BJ (cell line): Measurements from ENCODE around the gene SYTL5. TPM values are rescaled to one million over a fixed set of nuclear protein-coding genes. Genes with fewer than 3 reads are reported as not detected.

Source experiments
- CTCF ChIA-PET: fragments of 350-600 bp; formaldehyde crosslinking; extraction: SDS; loops from one replicate; lab custom pipeline; 2021; ENCODE audit warnings: antibody characterized with exemption, inconsistent platforms; lab: Yijun Ruan, JAX
- POLR2A ChIA-PET: fragments of 300-600 bp; sonication (Branson Sonifier 250); formaldehyde crosslinking; extraction: SDS; loops from one replicate; lab custom pipeline; 2021; ENCODE audit warnings: antibody characterized with exemption; lab: Charles Lee
- DNase-seq: peaks from one replicate; pipeline ENCODE4 v3.0.0-alpha.2; 2011; ENCODE audit warnings: low read depth
- H3K27me3 ChIP-seq: 2 replicates; pipeline ENCODE4 v1.6.0; 2011; ENCODE audit warnings: low read length; ENCODE audit not compliant: control insufficient read depth, insufficient read depth
- H3K36me3 ChIP-seq: 2 replicates; pipeline ENCODE4 v1.5.1; 2011; ENCODE audit warnings: low read length; ENCODE audit not compliant: control insufficient read depth, insufficient read depth
- H3K4me3 ChIP-seq: 2 replicates; pipeline ENCODE4 v1.5.1; 2011; ENCODE audit warnings: low read depth, mild to moderate bottlenecking, control low read depth, low read length
- polyA plus RNA-seq: library from polyadenylated mRNA; depleted of rRNA; stranded (reverse); fragments of >200 nt; gene quantifications from 2 replicates; pipeline ENCODE4 v1.2.3, GENCODE V29; 2011
- TF ChIP-seq, protein P1 (sequence below): IDR thresholded peaks from 2 replicates; pipeline ENCODE4 v1.5.1; 2011; ENCODE audit warnings: low read depth, mild to moderate bottlenecking, control low read depth, inconsistent platforms, low read length, moderate library complexity; ENCODE audit not compliant: insufficient read depth

SYTL5 gene
- polyA plus RNA-seq, 1 experiment: 0.48 TPM

DNA sequence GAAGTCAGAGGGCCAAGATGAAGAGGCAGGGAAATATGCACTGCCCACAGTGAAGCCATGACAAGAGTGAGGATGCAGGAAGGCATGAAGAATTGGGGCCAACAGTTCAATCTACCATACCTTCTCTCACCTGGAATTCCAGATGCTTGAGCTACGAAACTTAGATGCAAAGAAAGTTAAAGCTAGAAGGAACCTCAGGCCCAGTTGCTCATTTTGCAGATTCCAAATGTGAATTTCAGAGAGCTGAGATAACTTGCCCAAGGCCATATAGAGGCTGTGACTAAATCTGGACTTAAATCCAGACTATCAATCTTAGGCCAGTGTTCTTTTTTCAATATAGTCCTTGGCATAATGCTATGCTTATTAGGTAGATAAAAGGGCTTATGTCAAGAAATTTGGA is 121.6 kb downstream of the SYTL5 start:
- Histone ChIP-seq H3K36me3 (no peaks in the 10 kb centered on the region), H3K27me3 (no peaks in the 10 kb centered on the region), H3K4me3 (no peak overlapping the region)
- CTCF ChIA-PET: no interaction called here
- TF ChIP-seq, protein P1, sequence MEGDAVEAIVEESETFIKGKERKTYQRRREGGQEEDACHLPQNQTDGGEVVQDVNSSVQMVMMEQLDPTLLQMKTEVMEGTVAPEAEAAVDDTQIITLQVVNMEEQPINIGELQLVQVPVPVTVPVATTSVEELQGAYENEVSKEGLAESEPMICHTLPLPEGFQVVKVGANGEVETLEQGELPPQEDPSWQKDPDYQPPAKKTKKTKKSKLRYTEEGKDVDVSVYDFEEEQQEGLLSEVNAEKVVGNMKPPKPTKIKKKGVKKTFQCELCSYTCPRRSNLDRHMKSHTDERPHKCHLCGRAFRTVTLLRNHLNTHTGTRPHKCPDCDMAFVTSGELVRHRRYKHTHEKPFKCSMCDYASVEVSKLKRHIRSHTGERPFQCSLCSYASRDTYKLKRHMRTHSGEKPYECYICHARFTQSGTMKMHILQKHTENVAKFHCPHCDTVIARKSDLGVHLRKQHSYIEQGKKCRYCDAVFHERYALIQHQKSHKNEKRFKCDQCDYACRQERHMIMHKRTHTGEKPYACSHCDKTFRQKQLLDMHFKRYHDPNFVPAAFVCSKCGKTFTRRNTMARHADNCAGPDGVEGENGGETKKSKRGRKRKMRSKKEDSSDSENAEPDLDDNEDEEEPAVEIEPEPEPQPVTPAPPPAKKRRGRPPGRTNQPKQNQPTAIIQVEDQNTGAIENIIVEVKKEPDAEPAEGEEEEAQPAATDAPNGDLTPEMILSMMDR: no peak
- POLR2A ChIA-PET: no interaction called here
- DNase-seq: no peak

DNA sequence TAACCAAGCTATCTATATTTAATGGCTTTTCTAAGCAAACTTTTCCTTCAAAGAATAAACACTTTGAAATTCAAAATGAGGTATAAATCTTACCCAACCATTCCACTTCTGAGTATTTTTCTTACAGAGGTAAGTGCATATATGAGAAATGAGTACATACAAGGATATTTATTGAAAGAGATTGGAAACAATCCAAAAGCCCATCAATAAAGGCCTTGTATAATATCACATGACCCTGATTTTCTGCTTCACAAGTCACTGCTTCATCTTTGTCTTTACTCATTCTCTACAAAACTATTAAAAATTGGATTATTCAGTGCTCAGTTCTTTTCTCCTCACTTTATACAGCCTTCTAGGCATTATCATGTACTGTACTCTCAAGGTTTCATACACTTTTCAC is 123.0 kb downstream of the SYTL5 start:
- ChIA-PET POLR2A (no interaction called here), CTCF (no interaction called here)
- DNase-seq: no peak
- TF ChIP-seq, protein P1: no peak
- H3K36me3 ChIP-seq: no peaks in the 10 kb centered on the region
- H3K27me3 ChIP-seq: no peaks in the 10 kb centered on the region
- H3K4me3 ChIP-seq: no peak overlapping the region

DNA sequence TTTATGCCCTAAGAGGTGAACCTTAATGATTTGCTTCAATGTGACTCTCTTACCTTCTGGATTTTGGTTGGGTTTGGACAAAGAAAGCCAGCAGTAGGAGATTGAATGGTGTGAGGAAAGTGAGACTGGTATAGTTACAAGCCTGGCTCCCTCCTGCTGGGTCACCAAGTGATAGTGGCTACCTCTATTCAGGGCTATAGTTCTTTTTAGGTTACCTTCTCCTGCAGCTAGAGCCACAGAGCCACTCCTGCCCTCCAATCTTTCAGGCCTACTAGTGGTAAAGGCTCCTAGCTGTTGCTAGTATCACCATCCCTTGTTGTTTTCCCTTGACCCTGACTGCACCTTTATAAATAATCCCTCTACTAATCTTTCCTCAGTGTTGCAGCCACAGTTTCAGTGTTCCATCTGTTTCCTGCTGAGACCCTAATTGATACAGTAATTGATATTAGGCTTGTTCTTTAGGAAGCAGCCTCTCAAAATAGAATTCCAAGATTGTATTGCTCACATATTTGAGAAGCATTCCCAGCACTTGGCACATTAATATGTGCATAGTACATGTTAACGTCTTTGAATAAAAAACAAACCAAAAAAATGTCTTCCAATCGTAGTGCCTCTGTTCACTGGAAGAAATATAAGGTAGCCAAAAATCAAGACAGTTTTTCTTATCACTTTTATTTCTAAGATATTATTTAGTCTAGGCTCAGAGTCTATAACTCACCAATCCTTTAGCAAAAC is 132.0 kb downstream of the SYTL5 start:
- ChIA-PET POLR2A (no interaction called here), CTCF (no interaction called here)
- DNase-seq: no peak
- TF ChIP-seq, protein P1: no peak
- H3K27me3 ChIP-seq: no peaks in the 10 kb centered on the region
- H3K36me3 ChIP-seq: no peaks in the 10 kb centered on the region
- no peak overlapping the region for H3K4me3 ChIP-seq

DNA sequence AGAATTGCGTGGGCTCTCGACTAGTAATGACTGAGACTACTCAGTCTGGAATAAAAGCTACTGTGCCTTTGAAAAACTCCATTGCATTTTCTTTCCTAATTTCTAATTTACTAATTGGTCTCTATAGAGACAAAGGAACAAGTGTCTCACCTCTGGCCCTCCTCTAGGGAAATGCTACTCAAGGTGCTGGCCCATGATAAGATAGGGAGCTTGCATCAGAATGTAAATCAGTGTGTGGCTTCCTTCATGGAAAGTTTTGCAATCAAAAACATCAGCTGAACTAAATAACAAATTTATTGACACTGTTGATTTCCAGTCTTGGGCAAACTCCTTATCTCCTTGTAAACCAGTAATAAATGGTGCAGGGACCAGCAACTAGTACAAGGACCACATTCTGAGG is 132.5 kb downstream of the SYTL5 start:
- TF ChIP-seq, protein P1: no peak
- no peaks in the 10 kb centered on the region for H3K27me3 ChIP-seq
- CTCF ChIA-PET: no interaction called here
- POLR2A ChIA-PET: no interaction called here
- no peak overlapping the region for H3K4me3 ChIP-seq
- no peak for DNase-seq
- no peaks in the 10 kb centered on the region for H3K36me3 ChIP-seq

DNA sequence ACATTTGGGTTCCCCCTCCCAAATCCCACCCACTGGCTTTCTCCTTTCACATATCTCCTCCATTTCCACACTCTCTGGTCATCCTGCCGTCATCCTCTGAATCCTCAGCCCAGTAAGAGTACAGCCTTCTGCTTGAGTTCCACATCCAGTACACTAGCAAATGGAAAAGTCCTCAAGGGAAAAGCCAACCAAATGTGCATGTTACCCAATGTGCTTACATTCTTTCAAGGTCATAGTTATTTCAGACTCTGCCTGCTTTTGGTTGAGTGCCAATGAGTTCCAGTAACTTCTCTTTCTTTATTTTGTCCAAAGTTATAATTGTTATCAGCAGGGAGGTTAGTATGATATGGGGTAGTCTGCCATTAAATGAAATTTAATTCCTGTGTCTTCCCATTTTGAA is 136.3 kb downstream of the SYTL5 start:
- ChIA-PET POLR2A (no interaction called here), CTCF (no interaction called here)

More for the DNA sequence above, 136.3 kb downstream of the SYTL5 start:
- Histone ChIP-seq H3K4me3 (no peak overlapping the region), H3K36me3 (no peaks in the 10 kb centered on the region), H3K27me3 (no peaks in the 10 kb centered on the region)
- TF ChIP-seq, protein P1: no peak
- no peak for DNase-seq
